Trophoblast cell (in vitro differentiated cells and primary cell): ENCODE data around the gene LRMDA.

ENCODE experiments used
- DNase-seq, 2 donors: peaks; one replicate each; pipeline ENCODE4 v3.0.0-alpha.2; 2016
- H2AFZ ChIP-seq: 2 replicates; pipeline ENCODE4 v1.6.1; 2013; ENCODE audit warnings: low read length, moderate library complexity, mild to moderate bottlenecking; ENCODE audit not compliant: insufficient read depth, poor library complexity
- H2AK5ac ChIP-seq: 2 replicates; pipeline ENCODE4 v1.6.1; 2013; ENCODE audit warnings: mild to moderate bottlenecking, low read length
- H2BK120ac ChIP-seq: 2 replicates; pipeline ENCODE4 v1.6.1; 2013; ENCODE audit warnings: low read length, mild to moderate bottlenecking, moderate library complexity; ENCODE audit not compliant: insufficient read depth, poor library complexity
- H2BK12ac ChIP-seq: 2 replicates; pipeline ENCODE4 v1.6.1; 2013; ENCODE audit warnings: mild to moderate bottlenecking, low read length, moderate library complexity
- H2BK5ac ChIP-seq: 2 replicates; pipeline ENCODE4 v1.6.1; 2013; ENCODE audit warnings: low read length, low read depth, moderate library complexity, mild to moderate bottlenecking; ENCODE audit not compliant: poor library complexity
- H3K14ac ChIP-seq: 2 replicates; pipeline ENCODE4 v1.6.1; 2013; ENCODE audit warnings: mild to moderate bottlenecking, low read length
- H3K18ac ChIP-seq: 2 replicates; pipeline ENCODE4 v1.6.1; 2013; ENCODE audit warnings: mild to moderate bottlenecking, low read length
- H3K23ac ChIP-seq: 2 replicates; pipeline ENCODE4 v1.6.1; 2013; ENCODE audit warnings: low read length
- H3K27ac ChIP-seq: 2 replicates; pipeline ENCODE4 v1.5.1; 2013; ENCODE audit warnings: low read depth, mild to moderate bottlenecking, inconsistent platforms, low read length, moderate library complexity
- H3K27me3 ChIP-seq: 2 replicates; pipeline ENCODE4 v1.6.1; 2013; ENCODE audit warnings: inconsistent platforms, mild to moderate bottlenecking, low read length, moderate library complexity; ENCODE audit not compliant: insufficient read depth
- H3K36me3 ChIP-seq, 2 experiments: 1 replicate in 1 of 2; 2 replicates in 1 of 2; pipeline ENCODE4 v1.6.1; 2013; ENCODE audit warnings: low read length in 2 of 2, mild to moderate bottlenecking in 2 of 2, moderate library complexity in 1 of 2; ENCODE audit not compliant: insufficient read depth in 2 of 2, control insufficient read depth in 1 of 2
- H3K4ac ChIP-seq: 2 replicates; pipeline ENCODE4 v1.6.1; 2013; ENCODE audit warnings: low read depth, mild to moderate bottlenecking, low read length, moderate library complexity
- H3K4me1 ChIP-seq, 2 experiments: 1 replicate in 1 of 2; 2 replicates in 1 of 2; pipeline ENCODE4 v1.6.1; 2013; ENCODE audit warnings: low read length in 2 of 2, mild to moderate bottlenecking in 2 of 2, moderate library complexity in 1 of 2; ENCODE audit not compliant: insufficient read depth in 2 of 2, control insufficient read depth in 1 of 2
- H3K4me2 ChIP-seq: 2 replicates; pipeline ENCODE4 v1.6.1; 2013; ENCODE audit warnings: inconsistent platforms, mild to moderate bottlenecking, low read length, moderate library complexity
- H3K4me3 ChIP-seq: 2 replicates; pipeline ENCODE4 v1.5.1; 2013; ENCODE audit warnings: mild to moderate bottlenecking, low read depth, low read length, inconsistent platforms
- H3K79me1 ChIP-seq: one replicate; pipeline ENCODE4 v1.6.1; 2013; ENCODE audit warnings: low read length
- H3K79me2 ChIP-seq: 2 replicates; pipeline ENCODE4 v1.6.1; 2013; ENCODE audit warnings: low read length, mild to moderate bottlenecking; ENCODE audit not compliant: control insufficient read depth, insufficient read depth, poor library complexity
- H3K9ac ChIP-seq: 2 replicates; pipeline ENCODE4 v1.6.1; 2013; ENCODE audit warnings: mild to moderate bottlenecking, low read length
- H3K9me3 ChIP-seq: 2 replicates; pipeline ENCODE4 v1.6.1; 2013; ENCODE audit warnings: low read depth, mild to moderate bottlenecking, control low read depth, inconsistent platforms, low read length; ENCODE audit not compliant: insufficient read depth
- H4K12ac ChIP-seq: 2 replicates; pipeline ENCODE4 v1.6.1; 2013; ENCODE audit warnings: low read depth, mild to moderate bottlenecking, low read length, moderate library complexity
- H4K8ac ChIP-seq: 2 replicates; pipeline ENCODE4 v1.6.1; 2013; ENCODE audit warnings: low read depth, mild to moderate bottlenecking, low read length, moderate library complexity
- H4K91ac ChIP-seq: one replicate; pipeline ENCODE4 v1.6.1; 2013; ENCODE audit warnings: low read depth, mild to moderate bottlenecking, low read length, moderate library complexity
- WGBS: extraction: QIAGEN DNeasy Blood & Tissue Kit; methylation state at CpG from one replicate; pipeline ENCODE4 v1.1.7; 2013; ENCODE audit warnings: missing lambda C conversion rate; ENCODE audit not compliant: insufficient read length, insufficient coverage; ENCODE audit errors: extremely low coverage; 5-methylcytosine and 5-hydroxymethylcytosine counted together

Gene LRMDA

GRCh38 chr10:76302961-76303630, 871.7 kb downstream of the LRMDA start:
- no peaks in the 10 kb centered on the region for H3K36me3 ChIP-seq
- peak overlapping the region; percentile 65 for H3K14ac ChIP-seq

GRCh38 chr10:76303682-76304316, 872.4 kb downstream of the LRMDA start:
- Histone ChIP-seq H2BK12ac (no peak overlapping the region), H2AK5ac (no peak overlapping the region), H4K8ac (no peak overlapping the region), H3K9me3 (no peaks in the 10 kb centered on the region), H3K4me2 (no peak overlapping the region), H2AFZ (no peak overlapping the region), H3K79me1 (peaks cover 15% of the 10 kb centered on the region), H4K12ac (no peak overlapping the region), H3K14ac (no peak overlapping the region), H3K18ac (peak overlapping the region; percentile 29), H3K23ac (no peak overlapping the region), H3K27ac (no peak overlapping the region), H4K91ac (peak overlapping the region; percentile 32), H3K4me1 (peaks cover 3 to 10% of the 10 kb centered on the region in 2 experiments), H3K27me3 (no peaks in the 10 kb centered on the region), H2BK5ac (no peak overlapping the region), H3K36me3 (no peaks in the 10 kb centered on the region), H2BK120ac (peak overlapping the region; percentile 4), H3K79me2 (no peaks in the 10 kb centered on the region), H3K4ac (no peak overlapping the region), H3K4me3 (no peak overlapping the region), H3K9ac (no peak overlapping the region)
- WGBS = no CpG with 5 or more reads among the region's 8 CpGs
- peak; percentile 21 to 41 for DNase-seq

More at GRCh38 chr10:76302961-76303630, 871.7 kb downstream of the LRMDA start:
- H3K4me2 ChIP-seq = no peak overlapping the region
- H3K9ac ChIP-seq = no peak overlapping the region
- H4K91ac ChIP-seq = peak overlapping the region; percentile 88
- H3K23ac ChIP-seq = no peak overlapping the region
- no peak overlapping the region for H4K8ac ChIP-seq
- H3K79me1 ChIP-seq = peaks cover 17% of the 10 kb centered on the region
- H4K12ac ChIP-seq = no peak overlapping the region
- no peak for DNase-seq
- WGBS = no CpG with 5 or more reads among the region's 8 CpGs
- no peaks in the 10 kb centered on the region for H3K9me3 ChIP-seq
- H3K18ac ChIP-seq = peak overlapping the region; percentile 19
- H3K27ac ChIP-seq = peak overlapping the region; percentile 69
- no peaks in the 10 kb centered on the region for H3K79me2 ChIP-seq
- peak overlapping the region; percentile 63 for H2BK12ac ChIP-seq
- no peaks in the 10 kb centered on the region for H3K27me3 ChIP-seq
- H2AK5ac ChIP-seq = no peak overlapping the region
- no peak overlapping the region for H3K4me3 ChIP-seq
- no peak overlapping the region for H2AFZ ChIP-seq
- peak overlapping the region; percentile 81 for H2BK5ac ChIP-seq
- peaks cover 3 to 14% of the 10 kb centered on the region in 2 experiments for H3K4me1 ChIP-seq
- H2BK120ac ChIP-seq = peak overlapping the region; percentile 74
- H3K4ac ChIP-seq = no peak overlapping the region

GRCh38 chr10:76305930-76306615, 874.6 kb downstream of the LRMDA start:
- H3K27me3 ChIP-seq = no peaks in the 10 kb centered on the region
- H3K23ac ChIP-seq = no peak overlapping the region
- H4K91ac ChIP-seq = no peak overlapping the region
- no peaks in the 10 kb centered on the region for H3K79me2 ChIP-seq
- H3K36me3 ChIP-seq = no peaks in the 10 kb centered on the region
- no peak for DNase-seq
- no peak overlapping the region for H3K18ac ChIP-seq
- no peak overlapping the region for H2AFZ ChIP-seq
- no peak overlapping the region for H2AK5ac ChIP-seq
- H3K27ac ChIP-seq = no peak overlapping the region
- no peaks in the 10 kb centered on the region for H3K9me3 ChIP-seq
- H3K9ac ChIP-seq = no peak overlapping the region
- no peak overlapping the region for H4K12ac ChIP-seq
- H3K4me2 ChIP-seq = no peak overlapping the region
- WGBS = no CpG with 5 or more reads among the region's 1 CpG
- no peak overlapping the region for H3K4me3 ChIP-seq
- peaks cover 3 to 10% of the 10 kb centered on the region in 2 experiments for H3K4me1 ChIP-seq
- H2BK12ac ChIP-seq = no peak overlapping the region
- H3K4ac ChIP-seq = no peak overlapping the region
- peaks cover 9% of the 10 kb centered on the region for H3K79me1 ChIP-seq
- H4K8ac ChIP-seq = no peak overlapping the region
- H3K14ac ChIP-seq = no peak overlapping the region
- H2BK120ac ChIP-seq = no peak overlapping the region
- peak overlapping the region; percentile 5 for H2BK5ac ChIP-seq

GRCh38 chr10:76306856-76307255, 875.4 kb downstream of the LRMDA start:
- Histone ChIP-seq H3K14ac (no peak overlapping the region), H4K91ac (no peak overlapping the region), H3K23ac (no peak overlapping the region), H2AK5ac (no peak overlapping the region), H3K27me3 (no peaks in the 10 kb centered on the region), H2BK5ac (no peak overlapping the region), H3K4me3 (no peak overlapping the region), H3K18ac (no peak overlapping the region), H3K79me1 (peaks cover 9% of the 10 kb centered on the region), H4K12ac (no peak overlapping the region), H3K36me3 (no peaks in the 10 kb centered on the region), H3K9ac (no peak overlapping the region), H3K9me3 (no peaks in the 10 kb centered on the region), H3K27ac (no peak overlapping the region), H3K79me2 (no peaks in the 10 kb centered on the region), H2AFZ (no peak overlapping the region), H2BK120ac (no peak overlapping the region), H2BK12ac (no peak overlapping the region), H3K4me1 (peaks cover 3 to 10% of the 10 kb centered on the region in 2 experiments), H3K4ac (no peak overlapping the region), H3K4me2 (no peak overlapping the region), H4K8ac (no peak overlapping the region)
- DNase-seq = no peak
